K562 (cell line): ENCODE measurements around the gene EVL. TPM values are rescaled to one million over a fixed set of nuclear protein-coding genes. Genes with fewer than 3 reads are reported as not detected.

Experiments
- ATAC-seq: fragments of 200-7000 bp; cut with Tn5 transposase; 3 replicates; pipeline ENCODE4 v1.9.1; 2020; ENCODE audit warnings: moderate library complexity
- BruUV-seq: library from RNA; stranded (reverse); fragments of 400-500 nt; replicated peaks from 2 replicates; lab custom pipeline; 2021; lab: Mats Ljungman, UMichigan
- CTCF ChIA-PET: fragments of 300-600 bp; formaldehyde crosslinking; extraction: SDS; loops from one replicate; lab custom pipeline; 2021; ENCODE audit warnings: low intra/inter-chr PET ratio; lab: Yijun Ruan, JAX
- POLR2A ChIA-PET: fragments of 300-600, 350-650 bp; sonication (Branson Sonifier 250); formaldehyde crosslinking; extraction: SDS; loops from one replicate; lab custom pipeline; 2021; ENCODE audit warnings: antibody characterized with exemption, inconsistent platforms; lab: Yijun Ruan, JAX
- DNase-seq, 4 experiments: peaks; one replicate each; pipeline versions ENCODE4 v3.0.0 to v3.0.0-alpha.2; 2011 to 2018; ENCODE audit warnings: low spot score in 3 of 4, mixed read lengths in 3 of 4; ENCODE audit errors: extremely low read depth in 1 of 4
- FAIRE-seq: peaks from 2 replicates; lab custom pipeline; 2011; peaks lifted over from hg19 to GRCh38; lab: Jason Lieb, UNC
- H2AFZ ChIP-seq: 2 replicates; pipeline ENCODE4 v1.6.0; 2011; ENCODE audit warnings: low read depth, low read length, control low read depth, inconsistent platforms
- H3K27ac ChIP-seq: fragments of 200-600 bp; 3 replicates; pipeline ENCODE4 v1.8.0; 2011; ENCODE audit warnings: low read depth, mild to moderate bottlenecking, control low read depth, inconsistent platforms, low read length, moderate library complexity, mixed read lengths; ENCODE audit errors: extremely low read depth
- H3K27me3 ChIP-seq, 2 experiments: fragments of 300-600 bp in 1 of 2; 2 replicates in 1 of 2; 3 replicates in 1 of 2; pipeline versions ENCODE4 v1.6.0 to v1.8.0; 2011; ENCODE audit warnings: inconsistent platforms in 2 of 2, low read length in 2 of 2, mild to moderate bottlenecking in 1 of 2, mixed read lengths in 1 of 2, moderate library complexity in 1 of 2; ENCODE audit not compliant: control insufficient read depth in 2 of 2, insufficient read depth in 2 of 2
- H3K36me3 ChIP-seq: fragments of 300-600 bp; 3 replicates; pipeline ENCODE4 v1.8.0; 2011; ENCODE audit warnings: mild to moderate bottlenecking, low read length, inconsistent platforms; ENCODE audit not compliant: control insufficient read depth, insufficient read depth
- H3K4me1 ChIP-seq, 2 experiments: fragments of 200-600 bp in 1 of 2; replicated peaks in 1 of 2; 2 replicates in 1 of 2; 3 replicates in 1 of 2; pipeline versions ENCODE4 v1.5.1 to v1.8.0; 2011; ENCODE audit warnings: inconsistent platforms in 2 of 2, low read length in 2 of 2, mild to moderate bottlenecking in 1 of 2, mixed read lengths in 1 of 2, moderate library complexity in 1 of 2; ENCODE audit not compliant: control insufficient read depth in 2 of 2, insufficient read depth in 2 of 2
- H3K4me2 ChIP-seq: 2 replicates; pipeline ENCODE4 v1.6.1; 2011; ENCODE audit warnings: low read length, control low read depth, inconsistent platforms, mixed read lengths; ENCODE audit not compliant: insufficient read depth
- H3K4me3 ChIP-seq: fragments of 200-600 bp; sonication (generic), shearing (Covaris generic); 2 replicates; pipeline ENCODE4 v1.5.1; 2016; ENCODE audit warnings: control low read depth, inconsistent platforms
- H3K79me2 ChIP-seq: fragments of 200-600 bp; 3 replicates; pipeline ENCODE4 v1.8.0; 2011; ENCODE audit warnings: low read length, inconsistent platforms; ENCODE audit not compliant: control insufficient read depth, insufficient read depth
- H3K9ac ChIP-seq, 2 experiments: 2 replicates each; pipeline versions ENCODE4 v1.6.0 to v1.6.1; 2011; ENCODE audit warnings: low read depth in 2 of 2, low read length in 2 of 2, control low read depth in 1 of 2, inconsistent platforms in 1 of 2, mild to moderate bottlenecking in 1 of 2, mixed read lengths in 1 of 2; ENCODE audit not compliant: insufficient read depth in 1 of 2
- H3K9me1 ChIP-seq: one replicate; pipeline ENCODE4 v1.6.0; 2011; ENCODE audit warnings: inconsistent platforms, mild to moderate bottlenecking, low read length, moderate library complexity; ENCODE audit not compliant: control insufficient read depth, insufficient read depth
- H3K9me3 ChIP-seq: replicated peaks from 2 replicates; pipeline ENCODE4 v1.5.1; 2011; ENCODE audit warnings: low read depth, low read length, inconsistent platforms; ENCODE audit not compliant: control insufficient read depth, insufficient read depth
- H4K20me1 ChIP-seq: replicated peaks from 2 replicates; pipeline ENCODE4 v1.6.1; 2011; ENCODE audit warnings: low read length, inconsistent platforms, mixed read lengths; ENCODE audit not compliant: control insufficient read depth, insufficient read depth
- CBX5 ChIP-seq: IDR thresholded peaks from 2 replicates; pipeline ENCODE4 v1.6.1; 2014; ENCODE audit warnings: low read depth, borderline replicate concordance
- EZH2 ChIP-seq: IDR thresholded peaks from 2 replicates; pipeline ENCODE4 v1.6.1; 2012; ENCODE audit warnings: low read depth, mild to moderate bottlenecking, inconsistent platforms, low read length, borderline replicate concordance
- MAFF ChIP-seq: IDR thresholded peaks from 2 replicates; pipeline ENCODE4 v1.6.1; 2012; ENCODE audit warnings: low read length, improper control_type of control experiment
- SRSF1 ChIP-seq: fragments of 200-400 bp; formaldehyde crosslinking; IDR thresholded peaks from 2 replicates; pipeline ENCODE4 v1.6.1; 2017; ENCODE audit warnings: mild to moderate bottlenecking, low read depth, low read length, moderate library complexity
- YBX1 ChIP-seq: fragments of 450-650 bp; IDR thresholded peaks from 2 replicates; pipeline ENCODE4 v1.7.1; 2016; ENCODE audit warnings: mild to moderate bottlenecking
- ZNF444 ChIP-seq: fragments of 250-450 bp; sonication (Bioruptor Pico); IDR thresholded peaks from 2 replicates; pipeline ENCODE4 v1.4.0; 2020; ENCODE audit warnings: mild to moderate bottlenecking, moderate library complexity
- WGBS: fragments of 100-300 bp; shearing (Covaris generic); methylation state at CpG from one replicate; pipeline ENCODE4 v1.1.6; 2016; ENCODE audit warnings: low coverage, mixed read lengths; ENCODE audit not compliant: insufficient coverage; ENCODE audit errors: missing lambda C conversion rate; 5-methylcytosine and 5-hydroxymethylcytosine counted together
- in situ Hi-C: fragments of 300-500 bp; cut with MboI; formaldehyde crosslinking; loops from 4 replicates; pipeline ENCODE4 v1.15.0; 2018; ENCODE audit warnings: inconsistent platforms, mixed read lengths
- intact Hi-C: fragments of 100-400 bp; cut with micrococcal nuclease; formaldehyde crosslinking; loops from 2 replicates; pipeline ENCODE4 v1.14.2; 2022
- polyA plus RNA-seq, 8 experiments: library from polyadenylated mRNA; depleted of rRNA in 4 of 8; stranded (reverse) in 5 of 8; unstranded in 3 of 8; fragments of >200 nt; fragmentation: Nextera tagmentation in 2 of 8; fragmentation: Illumina TruSeq in 1 of 8; extraction: Ambion mirVana in 2 of 8; extraction: Trizol in 1 of 8; gene quantifications; 2 replicates each; pipeline versions ENCODE4 v1.2.1 to v1.2.3, GENCODE V29; 2011 to 2014; ENCODE audit warnings: inconsistent platforms in 1 of 8, missing spikeins in 1 of 8
- total RNA-seq, 7 experiments: library from RNA; depleted of rRNA in 6 of 7; stranded (reverse); fragments of >200 nt in 6 of 7; fragmentation: Illumina TruSeq in 2 of 7; extraction: Trizol in 2 of 7; gene quantifications; 2 replicates each; pipeline versions ENCODE4 v1.2.1 to v1.2.3, GENCODE V29; 2011 to 2021; ENCODE audit warnings: low replicate concordance in 1 of 7
- TF ChIP-seq, protein P1 (sequence below): fragments of 450-650 bp; conservative IDR thresholded peaks from 2 replicates; pipeline ENCODE4 v1.6.1; 2016; ENCODE audit warnings: missing genetic modification characterization, low read depth, mild to moderate bottlenecking, control low read depth, missing compliant biosample characterization
- TF ChIP-seq, protein P2 (sequence below), 2 experiments: fragments of 450-650 bp in 1 of 2; sonication (generic) in 1 of 2; formaldehyde crosslinking; conservative IDR thresholded peaks; 2 replicates each; pipeline versions ENCODE4 v1.4.0 to v1.8.1; 2020 to 2022; ENCODE audit warnings: mild to moderate bottlenecking in 1 of 2, missing genetic modification reagents in 1 of 2
- TF ChIP-seq, protein P3 (sequence below): fragments of 200-800 bp; sonication (Bioruptor generic); IDR thresholded peaks from 2 replicates; pipeline ENCODE4 v1.6.1; 2017; ENCODE audit warnings: missing genetic modification characterization, missing compliant biosample characterization
- TF ChIP-seq, protein P4 (sequence below): fragments of 250-450 bp; sonication (Bioruptor Pico); IDR thresholded peaks from 2 replicates; pipeline ENCODE4 v1.5.0; 2021

Gene EVL
- total and polyA plus RNA-seq, 9 of the 15 experiments (the other 6 are each of a cell fraction or from before 2014, with no cell fraction given): 2.9 to 43.4 (median 23.9) TPM

DNA sequence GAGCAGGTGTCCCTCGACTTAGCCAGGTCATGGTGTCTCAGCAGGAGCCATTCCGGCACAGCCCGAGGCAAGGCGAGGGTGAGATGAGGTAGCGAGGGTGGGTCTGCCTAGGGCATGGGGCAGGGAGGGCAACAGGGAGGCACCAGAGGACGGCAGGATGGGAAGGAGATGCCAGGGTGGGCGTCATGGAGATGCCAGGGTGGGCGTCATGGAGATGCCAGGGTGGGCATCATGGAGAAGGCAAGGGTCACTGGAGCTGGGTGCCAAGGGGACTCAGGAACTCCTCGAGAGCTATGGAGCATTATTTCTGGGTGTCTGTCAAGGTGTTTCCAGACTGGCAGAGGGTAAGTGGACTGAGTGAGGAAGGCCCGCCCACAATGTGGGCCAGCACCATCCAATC, 86.9 kb downstream of the EVL start (continued):
- TF ChIP-seq, protein P1, sequence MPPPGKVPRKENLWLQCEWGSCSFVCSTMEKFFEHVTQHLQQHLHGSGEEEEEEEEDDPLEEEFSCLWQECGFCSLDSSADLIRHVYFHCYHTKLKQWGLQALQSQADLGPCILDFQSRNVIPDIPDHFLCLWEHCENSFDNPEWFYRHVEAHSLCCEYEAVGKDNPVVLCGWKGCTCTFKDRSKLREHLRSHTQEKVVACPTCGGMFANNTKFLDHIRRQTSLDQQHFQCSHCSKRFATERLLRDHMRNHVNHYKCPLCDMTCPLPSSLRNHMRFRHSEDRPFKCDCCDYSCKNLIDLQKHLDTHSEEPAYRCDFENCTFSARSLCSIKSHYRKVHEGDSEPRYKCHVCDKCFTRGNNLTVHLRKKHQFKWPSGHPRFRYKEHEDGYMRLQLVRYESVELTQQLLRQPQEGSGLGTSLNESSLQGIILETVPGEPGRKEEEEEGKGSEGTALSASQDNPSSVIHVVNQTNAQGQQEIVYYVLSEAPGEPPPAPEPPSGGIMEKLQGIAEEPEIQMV (tag): no peak
- no peak for TF ChIP-seq MAFF
- TF ChIP-seq, protein P2, sequence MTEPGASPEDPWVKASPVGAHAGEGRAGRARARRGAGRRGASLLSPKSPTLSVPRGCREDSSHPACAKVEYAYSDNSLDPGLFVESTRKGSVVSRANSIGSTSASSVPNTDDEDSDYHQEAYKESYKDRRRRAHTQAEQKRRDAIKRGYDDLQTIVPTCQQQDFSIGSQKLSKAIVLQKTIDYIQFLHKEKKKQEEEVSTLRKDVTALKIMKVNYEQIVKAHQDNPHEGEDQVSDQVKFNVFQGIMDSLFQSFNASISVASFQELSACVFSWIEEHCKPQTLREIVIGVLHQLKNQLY (CRISPR knock-in tag; conservative IDR thresholded peaks at IDR 0.05): no peak

DNA sequence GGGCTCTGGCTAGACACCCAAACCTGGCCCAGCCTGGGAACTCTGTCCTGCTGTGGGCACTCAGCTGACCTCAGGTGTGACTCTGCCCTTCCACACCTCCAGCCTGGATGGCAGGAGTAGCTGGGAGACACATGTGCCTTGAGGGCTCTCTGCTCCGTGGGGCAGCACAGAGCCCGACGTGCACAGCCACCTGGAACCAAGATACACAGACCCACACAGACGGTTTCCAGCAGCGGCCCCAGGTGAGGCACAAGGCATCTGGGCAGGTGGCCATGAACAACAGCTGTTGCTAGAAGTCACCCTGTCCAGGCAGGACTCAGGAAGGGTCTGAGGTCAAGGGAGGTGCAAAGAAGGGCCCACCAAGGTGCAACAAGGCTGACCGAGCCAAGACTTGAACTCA, 88.3 kb downstream of the EVL start:
- CTCF ChIA-PET: no interaction called here
- POLR2A ChIA-PET: no interaction called here
- TF ChIP-seq CBX5 (no peak), ZNF444 (CRISPR knock-in tag) (no peak), SRSF1 (no peak), EZH2 (no peak), YBX1 (no peak)
- TF ChIP-seq, protein P3, sequence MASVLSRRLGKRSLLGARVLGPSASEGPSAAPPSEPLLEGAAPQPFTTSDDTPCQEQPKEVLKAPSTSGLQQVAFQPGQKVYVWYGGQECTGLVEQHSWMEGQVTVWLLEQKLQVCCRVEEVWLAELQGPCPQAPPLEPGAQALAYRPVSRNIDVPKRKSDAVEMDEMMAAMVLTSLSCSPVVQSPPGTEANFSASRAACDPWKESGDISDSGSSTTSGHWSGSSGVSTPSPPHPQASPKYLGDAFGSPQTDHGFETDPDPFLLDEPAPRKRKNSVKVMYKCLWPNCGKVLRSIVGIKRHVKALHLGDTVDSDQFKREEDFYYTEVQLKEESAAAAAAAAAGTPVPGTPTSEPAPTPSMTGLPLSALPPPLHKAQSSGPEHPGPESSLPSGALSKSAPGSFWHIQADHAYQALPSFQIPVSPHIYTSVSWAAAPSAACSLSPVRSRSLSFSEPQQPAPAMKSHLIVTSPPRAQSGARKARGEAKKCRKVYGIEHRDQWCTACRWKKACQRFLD (CRISPR knock-in tag): no peak
- TF ChIP-seq, protein P4, sequence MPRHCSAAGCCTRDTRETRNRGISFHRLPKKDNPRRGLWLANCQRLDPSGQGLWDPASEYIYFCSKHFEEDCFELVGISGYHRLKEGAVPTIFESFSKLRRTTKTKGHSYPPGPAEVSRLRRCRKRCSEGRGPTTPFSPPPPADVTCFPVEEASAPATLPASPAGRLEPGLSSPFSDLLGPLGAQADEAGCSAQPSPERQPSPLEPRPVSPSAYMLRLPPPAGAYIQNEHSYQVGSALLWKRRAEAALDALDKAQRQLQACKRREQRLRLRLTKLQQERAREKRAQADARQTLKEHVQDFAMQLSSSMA (CRISPR knock-in tag): no peak

More for the DNA sequence above, 88.3 kb downstream of the EVL start:
- no peak for ATAC-seq
- no peaks in the 10 kb centered on the region for H3K79me2 ChIP-seq
- H2AFZ ChIP-seq: no peak overlapping the region
- whole genome bisulfite sequencing: 70% methylated on average over 6 of the region's 6 CpGs
- no peaks in the 10 kb centered on the region for H4K20me1 ChIP-seq
- no peak for FAIRE-seq
- in situ Hi-C loops (no loop called here), intact Hi-C loops (no loop called here)
- H3K9me3 ChIP-seq: peaks cover 8% of the 10 kb centered on the region
- H3K4me3 ChIP-seq: no peak overlapping the region
- no TSS peak for BruUV-seq
- H3K4me1 ChIP-seq: peaks cover 0 to 24% of the 10 kb centered on the region in 2 experiments; a peak in 2 of 5 replicates
- H3K9me1 ChIP-seq: no peaks in the 10 kb centered on the region
- no peaks in the 10 kb centered on the region for H3K27me3 ChIP-seq
- H3K4me2 ChIP-seq: no peak overlapping the region
- no peaks in the 10 kb centered on the region for H3K36me3 ChIP-seq
- no peak overlapping the region for H3K9ac ChIP-seq
- no peak for DNase-seq
- H3K27ac ChIP-seq: no peak overlapping the region
